Endometrium (tissue), 2 donors: Measurements from ENCODE around the gene AP2S1.
"Not testable (repeated sequence)": the region's sequence is repeated elsewhere in the genome, so short reads cannot be mapped to it uniquely, and the experiment has no call there.

ENCODE experiments used
- FAIRE-seq: peaks from 2 replicates; lab custom pipeline; 2012; peaks lifted over from hg19 to GRCh38; lab: Jason Lieb, UNC
- donor health status: control.
- donor health status: control.

AP2S1 gene

GRCh38 chr19:46850228-46851203 is at the start of gene AP2S1:
Gene AP2S1, minus strand, starts transcription at chr19:46850846. Its CDS starts 80 bp downstream, at chr19:46850766.
- peak; percentile 98 for FAIRE-seq

- no peak for FAIRE-seq
Measured at GRCh38 chr19:46900341-46900740, 49.7 kb upstream of the AP2S1 start.

GRCh38 chr19:46898731-46899130 is 48.1 kb upstream of the AP2S1 start:
- FAIRE-seq: no peak

GRCh38 chr19:46896076-46896794 is 45.6 kb upstream of the AP2S1 start:
- no peak for FAIRE-seq

DNA sequence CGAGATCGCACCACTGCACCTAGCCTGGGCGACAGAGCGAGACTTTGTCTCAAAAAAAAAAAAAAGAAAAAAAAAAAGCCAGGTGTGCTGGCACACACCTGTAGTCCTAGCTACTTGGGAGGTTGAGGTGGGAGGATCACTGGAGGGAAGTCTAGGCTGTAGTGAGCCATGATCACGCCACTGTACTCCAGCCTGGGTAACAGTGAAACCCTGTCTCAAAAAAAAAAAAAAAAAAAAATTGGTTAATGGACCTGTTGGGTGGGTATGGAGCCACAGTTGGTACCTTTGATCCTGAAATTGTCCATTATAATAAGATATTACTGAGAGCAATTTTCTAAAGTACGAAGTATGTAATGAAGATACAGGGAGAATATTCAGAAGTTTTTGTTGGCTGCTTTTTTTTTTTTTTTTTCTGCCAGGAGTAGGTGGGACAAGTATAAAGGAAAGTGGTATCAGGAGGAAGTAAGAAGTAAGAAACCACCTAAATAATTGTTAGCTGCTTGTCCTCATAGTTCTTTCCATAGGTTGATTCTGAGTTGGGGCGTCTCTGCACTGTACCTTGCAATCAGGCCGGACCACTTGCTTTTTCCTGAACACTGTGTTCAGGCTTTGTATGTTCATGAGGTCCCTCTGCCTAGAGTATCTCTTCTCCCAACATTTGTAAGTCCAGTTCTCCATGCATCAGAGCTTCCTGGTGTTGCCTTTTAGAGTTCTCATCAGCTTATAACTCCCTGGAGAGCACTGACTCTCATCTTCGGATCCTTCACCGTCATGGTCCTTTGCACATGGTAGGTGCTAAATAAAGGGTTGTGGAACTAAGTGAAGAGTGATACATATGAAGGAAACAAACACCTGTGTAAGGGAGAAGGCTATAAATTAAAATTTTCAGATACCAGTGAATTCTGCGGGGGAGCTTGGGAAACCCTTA is 41.9 kb upstream of the AP2S1 start:
- no peak for FAIRE-seq

DNA sequence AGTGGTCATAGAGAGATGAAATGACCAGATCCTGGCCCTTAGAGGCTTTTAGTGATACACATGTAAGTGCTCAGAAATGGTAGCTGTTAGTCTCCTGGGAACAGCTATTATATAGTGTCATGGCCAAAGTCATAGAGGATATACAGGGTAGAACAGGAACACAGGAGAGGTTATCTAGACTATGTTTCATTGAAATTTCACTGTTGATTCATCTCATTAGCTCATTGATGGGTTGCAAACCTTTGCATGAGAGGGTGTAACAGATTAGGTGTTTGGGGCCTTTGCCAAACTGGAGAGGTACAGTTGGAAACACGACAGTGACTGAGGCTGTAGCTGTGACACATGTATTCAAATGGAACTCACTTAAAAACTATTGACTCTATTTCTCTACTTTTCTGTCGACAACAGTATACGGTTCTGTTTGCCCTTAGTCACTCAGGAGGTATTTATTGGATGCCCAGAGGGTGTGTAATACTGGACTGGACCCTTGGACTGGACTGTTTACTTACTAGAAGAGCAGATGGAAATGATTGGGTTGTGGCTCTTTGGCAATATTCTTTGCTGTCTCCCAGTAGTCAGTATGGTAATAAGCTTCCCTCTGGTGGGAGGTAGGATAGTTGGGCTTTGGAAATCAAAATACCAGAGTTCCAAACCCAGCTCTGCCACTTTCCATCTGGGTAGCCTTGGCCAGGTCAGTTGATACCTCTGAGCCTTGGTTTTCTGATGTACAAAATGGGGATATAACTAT is 40.0 kb upstream of the AP2S1 start:
- FAIRE-seq: no peak

- no peak for FAIRE-seq
Measured at GRCh38 chr19:46887240-46887782, 36.7 kb upstream of the AP2S1 start.

- no peak for FAIRE-seq
Measured at GRCh38 chr19:46886546-46887239, 36.0 kb upstream of the AP2S1 start.

DNA sequence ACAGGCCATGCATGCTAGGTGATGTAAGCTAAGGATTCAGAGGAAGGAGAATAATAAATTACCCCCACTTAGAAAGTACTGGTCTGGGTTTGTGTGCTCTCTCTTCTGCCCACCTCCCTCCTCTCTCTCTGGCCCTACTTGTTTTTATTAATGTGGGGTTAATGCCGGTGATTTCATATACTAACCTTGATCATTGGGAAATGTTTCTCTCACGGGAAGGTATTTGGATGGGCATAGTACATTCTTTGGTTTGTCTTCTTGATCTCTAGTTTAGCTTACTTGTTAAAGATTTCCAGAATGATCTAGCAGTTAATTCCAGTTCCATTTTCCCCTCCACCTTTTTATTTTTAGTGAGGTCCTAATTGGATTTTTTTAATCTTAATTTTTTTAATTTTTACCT is 34.8 kb upstream of the AP2S1 start:
- no peak for FAIRE-seq

- not testable (repeated sequence) for FAIRE-seq
Measured at GRCh38 chr19:46882751-46883150, 32.1 kb upstream of the AP2S1 start.

DNA sequence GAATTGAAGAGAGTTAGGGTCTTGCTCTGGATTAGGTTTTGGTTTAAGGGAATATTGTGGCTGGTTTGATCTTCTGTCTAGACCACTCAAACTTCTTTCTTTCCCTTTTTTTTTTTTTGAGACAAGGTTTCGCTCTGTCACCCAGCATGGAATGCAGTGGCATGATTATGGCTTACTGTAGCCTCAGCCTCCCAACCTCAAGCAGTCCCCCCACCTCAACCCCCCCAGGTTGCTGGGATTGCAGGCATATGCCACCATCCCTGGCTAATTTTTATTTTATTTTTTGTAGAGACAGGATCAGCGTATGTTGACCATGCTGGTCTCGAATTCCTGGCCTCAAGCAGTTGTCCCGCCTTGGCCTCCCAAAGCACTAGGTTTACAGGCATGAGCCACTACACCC is 31.4 kb upstream of the AP2S1 start:
- FAIRE-seq: no peak

- no peak for FAIRE-seq
Measured at GRCh38 chr19:46881092-46881491, 30.4 kb upstream of the AP2S1 start.

GRCh38 chr19:46880431-46880830 is 29.8 kb upstream of the AP2S1 start:
- no peak for FAIRE-seq

GRCh38 chr19:46878613-46879375 is 28.1 kb upstream of the AP2S1 start:
- no peak for FAIRE-seq

- FAIRE-seq: no peak
Measured at GRCh38 chr19:46875657-46876056, 25.0 kb upstream of the AP2S1 start.

DNA sequence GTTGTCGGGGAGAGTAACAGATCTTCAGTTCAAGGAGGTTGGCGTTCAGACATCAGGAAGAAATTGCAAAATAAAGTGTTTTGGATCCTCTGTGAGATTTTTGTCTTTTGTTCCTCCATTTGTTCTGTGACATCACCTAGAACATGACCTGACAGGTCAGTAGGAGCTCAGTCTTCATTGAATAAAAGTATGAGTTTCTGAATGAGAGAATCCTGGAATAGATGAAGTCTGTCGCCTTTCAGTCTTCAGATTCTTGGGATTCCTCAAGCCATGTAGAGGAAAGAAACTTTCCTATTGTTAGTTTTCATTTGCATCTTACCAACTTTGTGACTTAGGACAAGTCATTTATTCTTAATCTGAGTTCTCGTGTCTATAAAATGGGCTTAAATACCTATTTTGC is 24.6 kb upstream of the AP2S1 start:
- FAIRE-seq: no peak

GRCh38 chr19:46872967-46873366 is 22.3 kb upstream of the AP2S1 start:
- FAIRE-seq: no peak

- FAIRE-seq: not testable (repeated sequence)
Measured at GRCh38 chr19:46871173-46871572, 20.5 kb upstream of the AP2S1 start.

- FAIRE-seq: no peak
Measured at GRCh38 chr19:46868025-46868802, 17.6 kb upstream of the AP2S1 start.
